HG03095 (cell line): ENCODE data around the gene TEX48.

Experiments used
- ATAC-seq: cut with Tn5 transposase; IDR thresholded peaks from one replicate; pipeline ENCODE4 v1.9.1; 2021; ENCODE audit warnings: moderate library complexity; ENCODE audit not compliant: unreplicated experiment

The TEX48 gene

GRCh38 chr9:114681594-114682332 is at the start of gene TEX48:
TSS of gene TEX48 (minus strand) at chr9:114682192. CDS start at chr9:114671723, 10,469 bp downstream.
- peak; percentile 64 for ATAC-seq

DNA sequence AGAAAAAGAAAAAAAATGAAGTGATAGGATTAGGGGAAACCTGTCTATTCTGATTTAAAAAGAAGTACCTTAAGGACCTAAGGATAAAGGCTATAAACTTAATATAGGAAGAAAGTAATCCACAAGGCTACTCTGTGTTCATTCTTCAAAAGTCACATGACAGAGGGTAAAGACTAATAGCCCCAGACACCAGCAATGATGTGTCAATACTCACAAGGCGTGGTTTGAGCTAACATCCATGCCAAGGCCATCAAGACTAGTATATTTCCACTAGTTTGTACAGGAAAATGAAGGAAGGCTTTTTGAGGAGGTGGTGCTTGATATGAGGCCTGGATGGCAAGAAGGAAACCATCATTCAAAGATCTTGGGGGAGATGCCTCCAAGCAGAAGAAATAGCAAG is 49.7 kb upstream of the TEX48 start:
- ATAC-seq, result no peak

GRCh38 chr9:114729706-114730105 is 47.7 kb upstream of the TEX48 start:
- ATAC-seq, result no peak

- no peak for ATAC-seq
Observed at GRCh38 chr9:114725930-114726329, 43.9 kb upstream of the TEX48 start.

GRCh38 chr9:114724744-114725143 is 42.8 kb upstream of the TEX48 start:
- no peak for ATAC-seq

- ATAC-seq, result no peak
Observed at GRCh38 chr9:114723931-114724330, 41.9 kb upstream of the TEX48 start.

- ATAC-seq, result no peak
Observed at GRCh38 chr9:114722937-114723620, 41.1 kb upstream of the TEX48 start.

GRCh38 chr9:114722081-114722621 is 40.2 kb upstream of the TEX48 start:
- ATAC-seq, result no peak

- no peak for ATAC-seq
Observed at GRCh38 chr9:114721491-114722079, 39.6 kb upstream of the TEX48 start.

DNA sequence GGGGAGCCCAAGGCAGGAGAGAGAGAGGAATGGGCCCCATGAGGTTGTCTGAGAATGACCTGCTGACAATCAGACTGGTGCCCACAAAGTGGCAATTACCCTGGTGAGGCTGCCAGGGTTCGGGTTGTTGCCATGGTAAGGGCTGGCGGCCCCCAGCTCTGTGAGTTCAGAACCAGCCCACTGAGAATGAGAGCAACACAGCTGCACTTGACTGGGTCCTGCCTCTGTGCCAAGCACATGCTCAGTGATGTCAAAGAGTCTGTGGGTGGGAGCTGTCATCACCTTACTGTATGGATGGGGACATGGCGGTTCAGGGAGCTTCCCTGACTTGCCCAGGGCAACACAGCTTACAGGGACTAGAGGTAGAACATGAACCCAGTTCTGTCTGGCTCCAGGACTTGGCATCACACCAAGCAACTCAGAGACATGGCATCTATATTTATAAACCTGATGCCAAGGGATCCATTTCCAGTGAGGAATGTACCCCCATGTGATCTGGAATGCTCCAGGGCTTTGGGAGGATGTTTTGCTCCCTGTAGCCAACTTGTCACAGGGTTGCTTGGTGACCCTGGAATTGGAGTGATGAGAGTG is 38.2 kb upstream of the TEX48 start:
- no peak for ATAC-seq

- ATAC-seq, result no peak
Observed at GRCh38 chr9:114719290-114719689, 37.3 kb upstream of the TEX48 start.

DNA sequence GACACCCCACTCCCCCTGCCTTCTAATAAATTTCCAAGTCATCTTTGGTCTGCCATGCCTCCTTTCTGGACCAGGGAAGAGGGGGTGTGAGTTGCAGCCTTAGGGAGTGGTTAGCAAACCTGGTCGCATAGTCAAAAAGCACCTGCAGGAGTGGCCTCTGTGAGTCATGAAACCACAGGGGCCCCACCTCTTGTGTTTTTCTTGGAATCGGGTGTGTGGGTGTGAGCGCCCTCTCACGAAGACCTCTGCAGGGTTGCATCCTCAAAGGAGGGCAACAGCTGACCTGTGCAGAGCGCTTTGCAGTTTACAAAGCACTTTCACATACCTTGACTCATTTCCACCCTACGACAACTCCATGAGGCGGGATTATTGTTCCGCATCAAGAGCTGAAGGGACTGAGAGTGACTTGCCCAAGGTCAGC is 36.8 kb upstream of the TEX48 start:
- peak; percentile 74 for ATAC-seq

GRCh38 chr9:114717908-114718486 is 36.0 kb upstream of the TEX48 start:
- no peak for ATAC-seq

- no peak for ATAC-seq
Observed at GRCh38 chr9:114709636-114710035, 27.6 kb upstream of the TEX48 start.

DNA sequence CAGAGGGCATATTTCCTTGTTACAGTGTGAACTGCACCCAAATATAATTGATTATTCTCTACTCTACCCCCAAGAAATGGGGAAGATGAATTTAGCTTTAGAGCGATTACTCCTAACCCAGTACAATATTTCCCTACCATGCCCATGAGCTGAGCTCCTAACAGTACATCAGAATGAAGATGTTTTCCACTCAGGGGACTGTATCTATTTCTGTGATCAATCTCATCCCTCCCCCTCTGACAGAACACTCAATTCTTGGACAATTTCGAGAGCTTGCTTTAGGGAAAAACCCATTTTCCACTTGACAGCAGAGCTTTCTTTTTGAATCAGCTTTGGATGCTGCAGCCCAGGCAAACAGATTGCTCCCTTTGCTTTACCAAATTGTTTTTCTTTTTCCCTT is 24.7 kb upstream of the TEX48 start:
- no peak for ATAC-seq

- no peak for ATAC-seq
Observed at GRCh38 chr9:114701988-114702387, 20.0 kb upstream of the TEX48 start.

DNA sequence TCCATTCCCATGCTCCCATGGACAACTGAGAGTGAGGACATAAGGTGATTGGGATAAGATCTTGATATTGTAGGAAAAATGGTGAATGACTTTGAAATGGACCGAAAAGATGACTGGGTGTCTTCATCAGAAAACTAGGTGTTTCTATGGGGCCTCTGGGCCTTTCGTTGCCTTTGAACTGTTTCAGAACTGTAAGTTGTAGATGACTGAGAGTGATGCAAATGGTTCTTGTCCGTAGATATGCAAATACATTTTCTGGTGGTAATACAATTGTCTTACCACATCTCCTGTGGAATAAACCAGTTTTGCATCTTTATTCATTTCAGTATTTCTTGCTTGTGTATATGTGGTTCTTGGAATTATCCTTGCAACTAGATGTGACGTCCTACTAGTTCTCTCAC is 16.0 kb upstream of the TEX48 start:
- peak; percentile 41 for ATAC-seq

DNA sequence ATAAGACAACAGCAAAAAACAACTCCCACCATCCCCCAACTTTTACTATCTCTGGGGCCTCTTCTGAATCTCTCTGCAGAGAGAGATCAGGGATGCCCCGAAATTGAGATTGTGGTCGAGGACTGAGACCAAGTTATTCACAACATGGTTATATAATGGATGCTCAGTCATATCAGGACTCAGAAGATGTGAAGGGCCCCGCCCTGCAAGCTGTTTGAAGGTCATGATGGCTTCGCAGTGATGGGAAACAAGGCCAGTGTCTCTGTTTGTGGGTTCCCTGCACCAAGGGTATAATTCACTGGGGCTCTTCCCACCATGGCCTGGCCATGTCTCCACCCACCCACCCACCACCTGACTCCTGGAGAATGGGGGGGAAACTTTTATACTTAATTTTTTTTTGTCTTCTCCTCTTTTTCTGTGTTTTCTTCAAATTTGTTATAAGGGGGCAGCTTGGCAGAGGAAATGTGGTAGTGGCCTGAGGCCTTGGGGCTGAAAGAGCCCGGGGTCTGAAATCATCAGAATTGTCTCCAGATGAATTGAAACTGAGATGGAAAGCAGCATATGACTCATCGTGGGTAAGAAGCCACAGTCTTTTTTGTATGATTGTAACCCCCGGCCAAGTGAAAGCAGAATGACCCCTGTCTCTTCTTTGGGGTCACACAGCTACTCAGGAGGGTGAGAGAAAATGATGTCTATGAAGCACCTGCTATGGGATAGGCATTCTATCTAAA is 15.0 kb upstream of the TEX48 start:
- peak; percentile 65 for ATAC-seq

DNA sequence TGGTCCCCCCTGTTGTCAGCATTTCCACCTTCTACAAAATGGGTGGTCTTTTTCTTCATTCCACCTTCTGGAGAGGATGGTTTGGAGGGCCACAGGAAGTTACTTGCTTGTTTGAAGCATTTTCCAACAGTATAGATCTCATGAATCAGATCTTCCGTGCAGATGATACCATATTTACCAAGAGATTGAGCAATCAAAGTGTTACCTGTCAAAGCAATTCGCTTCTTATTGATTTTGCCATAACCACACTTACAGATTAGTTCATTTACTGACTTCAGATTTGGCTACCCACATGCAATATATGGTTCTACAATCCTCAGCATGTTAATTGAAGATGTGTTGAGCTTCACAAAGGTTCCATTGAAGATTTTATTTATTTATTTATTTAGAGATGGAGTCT is 14.0 kb upstream of the TEX48 start:
- ATAC-seq, result no peak

GRCh38 chr9:114694719-114695269 is 12.8 kb upstream of the TEX48 start:
- ATAC-seq, result peak; percentile 33
